HG03039 (cell line): ENCODE results near the gene PSMC4.

Experiments
- ATAC-seq: cut with Tn5 transposase; IDR thresholded peaks from one replicate; pipeline ENCODE4 v1.9.1; 2021; ENCODE audit warnings: mild to moderate bottlenecking, moderate library complexity; ENCODE audit not compliant: unreplicated experiment

The PSMC4 gene

GRCh38 chr19:39987167-39987566 is 16.2 kb downstream of the PSMC4 start:
- no peak for ATAC-seq

- no peak for ATAC-seq
Observed at GRCh38 chr19:39987596-39987995, 16.6 kb downstream of the PSMC4 start.

- no peak for ATAC-seq
Observed at GRCh38 chr19:39993605-39994004, 22.6 kb downstream of the PSMC4 start.

- no peak for ATAC-seq
Observed at GRCh38 chr19:39994361-39994760, 23.4 kb downstream of the PSMC4 start.

- ATAC-seq: no peak
Observed at GRCh38 chr19:39995794-39996193, 24.8 kb downstream of the PSMC4 start.

GRCh38 chr19:39996218-39996810 is 25.3 kb downstream of the PSMC4 start:
- ATAC-seq: peak; percentile 3

- ATAC-seq: peak; percentile 78
Observed at GRCh38 chr19:39996811-39997637, 26.1 kb downstream of the PSMC4 start, which contains the start of gene ZNF546. ZNF546 (plus strand) TSS chr19:39997060; CDS start chr19:39998327, 1,267 bp downstream.

GRCh38 chr19:39997638-39998216 is 26.8 kb downstream of the PSMC4 start:
- no peak for ATAC-seq

GRCh38 chr19:39998501-39998900 is 27.5 kb downstream of the PSMC4 start:
- no peak for ATAC-seq

- no peak for ATAC-seq
Observed at GRCh38 chr19:40005691-40006272, 34.8 kb downstream of the PSMC4 start.

GRCh38 chr19:40006273-40006691 is 35.3 kb downstream of the PSMC4 start:
- no peak for ATAC-seq

- no peak for ATAC-seq
Observed at GRCh38 chr19:40009674-40010073, 38.7 kb downstream of the PSMC4 start.

GRCh38 chr19:40013991-40014390 is 43.0 kb downstream of the PSMC4 start:
- ATAC-seq: no peak

- ATAC-seq: no peak
Observed at GRCh38 chr19:40023969-40024368, 53.0 kb downstream of the PSMC4 start.

GRCh38 chr19:40025938-40026596 is 55.1 kb downstream of the PSMC4 start:
- no peak for ATAC-seq

- no peak for ATAC-seq
Observed at GRCh38 chr19:40026597-40026970, 55.6 kb downstream of the PSMC4 start.
